IPS-NIHi7 (cell line): ENCODE results near the gene DDX43.
"Not testable (repeated sequence)": the region's sequence is repeated elsewhere in the genome, so short reads cannot be mapped to it uniquely, and the experiment has no call there.

Experiments
- DNase-seq: peaks from one replicate; pipeline ENCODE4 v3.0.0; 2012; ENCODE audit warnings: mixed read lengths; ENCODE audit errors: extremely low spot score

Gene DDX43

DNA sequence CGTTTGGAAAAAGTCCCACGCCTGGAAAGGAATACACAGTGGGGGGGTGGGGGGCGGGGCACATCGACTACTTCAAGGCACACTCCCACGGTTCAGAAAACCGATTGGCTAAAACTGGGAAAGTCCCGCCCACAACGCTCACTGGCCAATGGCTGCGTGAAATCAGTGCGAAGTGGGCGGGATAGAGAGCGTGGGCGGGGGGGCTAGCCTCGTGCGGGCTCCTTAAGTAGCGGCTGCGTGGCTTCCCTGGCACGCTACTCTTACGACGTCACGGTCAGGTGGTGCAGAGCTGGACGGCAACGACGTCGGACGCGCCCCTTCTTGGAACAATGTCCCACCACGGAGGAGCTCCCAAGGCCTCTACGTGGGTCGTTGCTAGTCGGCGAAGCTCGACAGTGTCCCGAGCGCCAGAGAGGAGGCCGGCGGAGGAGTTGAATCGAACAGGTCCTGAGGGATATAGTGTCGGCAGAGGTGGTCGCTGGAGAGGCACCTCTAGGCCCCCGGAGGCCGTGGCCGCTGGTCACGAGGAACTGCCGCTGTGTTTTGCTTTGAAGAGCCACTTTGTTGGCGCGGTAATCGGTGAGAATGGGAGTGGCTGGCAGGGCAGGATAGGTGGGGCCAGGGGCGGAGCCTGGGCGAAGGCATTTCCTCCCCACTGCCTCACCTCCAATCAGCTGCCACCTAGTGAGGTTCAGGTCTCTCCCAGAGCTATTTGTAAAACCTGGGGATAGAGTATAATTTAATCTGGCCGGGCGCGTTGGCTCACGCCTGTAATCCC, at the start of gene DDX43:
Gene DDX43 (plus strand): TSS at position 252 of the 778 bp plus-strand sequence. CDS start 78 bp downstream, at position 330.
- DNase-seq: peak; percentile 35

- no peak for DNase-seq
Measured at GRCh38 chr6:73348550-73349204, 46.0 kb upstream of the DDX43 start.

- peak; percentile 69 for DNase-seq
Measured at GRCh38 chr6:73349311-73349710, 45.3 kb upstream of the DDX43 start.

DNA sequence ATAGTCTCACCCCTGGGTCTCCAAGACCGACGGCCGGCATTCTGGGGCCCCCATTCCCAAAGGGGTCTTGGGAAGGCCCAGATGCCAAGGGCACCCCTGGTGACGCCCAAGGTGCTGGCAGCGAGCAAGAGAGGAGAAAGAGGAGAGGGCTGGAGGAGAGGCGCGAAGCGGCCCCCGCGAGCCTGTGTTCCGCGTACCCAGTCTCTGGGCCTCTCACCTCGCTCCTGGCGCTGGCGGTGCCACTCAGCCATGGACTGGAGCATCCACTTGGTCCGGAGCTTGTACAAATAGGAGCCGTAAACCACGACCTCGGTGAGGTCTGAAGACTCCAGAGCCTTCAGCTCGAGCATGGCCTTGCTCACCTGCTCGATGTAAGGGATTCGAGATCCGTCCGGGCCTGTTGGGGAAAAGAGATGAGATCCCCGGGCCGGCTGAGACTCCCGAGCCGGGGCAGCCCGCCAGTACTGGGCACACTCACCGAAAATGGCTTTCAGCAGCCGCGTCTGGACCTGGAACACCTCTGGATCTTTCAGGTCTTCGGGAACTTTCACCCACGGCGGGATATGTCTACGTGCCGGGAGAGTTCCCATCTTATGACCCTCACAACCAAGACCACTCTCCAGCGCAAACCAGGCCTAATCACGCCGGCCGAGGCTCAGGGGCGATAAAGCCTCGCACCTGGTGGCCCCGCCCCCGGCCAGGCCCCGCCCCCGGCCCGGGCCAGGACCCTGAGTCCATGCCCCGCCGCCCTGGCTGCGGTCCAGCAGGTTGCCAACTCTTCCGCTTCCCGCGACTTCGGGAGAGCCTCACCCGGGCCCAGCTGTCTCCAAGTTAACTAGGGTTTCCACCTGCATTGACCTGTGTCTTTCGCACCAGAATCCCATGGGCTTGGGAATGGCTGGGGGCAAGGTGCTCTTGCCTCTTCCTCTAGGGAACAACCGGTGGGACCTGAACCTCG, 40.7 kb upstream of the DDX43 start, which contains the start of gene DPPA5:
Gene DPPA5 (minus strand): TSS at position 641 of the 958 bp plus-strand sequence. CDS start 51 bp downstream, at position 590.
- DNase-seq: no peak

DNA sequence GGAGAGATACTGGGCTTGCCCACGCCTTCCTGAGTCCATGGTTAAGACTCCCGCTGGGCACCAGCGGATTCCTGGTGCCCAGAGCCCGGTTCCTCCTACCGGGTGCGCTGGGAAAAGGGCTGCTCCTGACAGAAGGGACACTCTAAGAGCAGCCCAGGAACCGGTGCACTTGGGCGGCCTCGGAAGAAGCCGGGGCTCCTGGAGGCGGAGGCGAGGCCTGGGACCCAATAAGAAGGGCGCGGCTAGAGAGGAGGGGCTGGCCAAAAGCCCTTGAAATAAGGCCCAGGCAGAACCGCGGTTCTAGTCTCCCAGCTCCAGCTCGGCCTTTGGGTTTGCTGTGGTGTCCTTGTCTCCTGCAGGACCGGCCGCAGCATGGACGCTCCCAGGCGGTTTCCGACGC, 32.3 kb upstream of the DDX43 start, which contains the start of gene KHDC3L:
Gene KHDC3L (plus strand): TSS at position 301 of the 400 bp plus-strand sequence. CDS start 72 bp downstream, at position 373.
- no peak for DNase-seq

DNA sequence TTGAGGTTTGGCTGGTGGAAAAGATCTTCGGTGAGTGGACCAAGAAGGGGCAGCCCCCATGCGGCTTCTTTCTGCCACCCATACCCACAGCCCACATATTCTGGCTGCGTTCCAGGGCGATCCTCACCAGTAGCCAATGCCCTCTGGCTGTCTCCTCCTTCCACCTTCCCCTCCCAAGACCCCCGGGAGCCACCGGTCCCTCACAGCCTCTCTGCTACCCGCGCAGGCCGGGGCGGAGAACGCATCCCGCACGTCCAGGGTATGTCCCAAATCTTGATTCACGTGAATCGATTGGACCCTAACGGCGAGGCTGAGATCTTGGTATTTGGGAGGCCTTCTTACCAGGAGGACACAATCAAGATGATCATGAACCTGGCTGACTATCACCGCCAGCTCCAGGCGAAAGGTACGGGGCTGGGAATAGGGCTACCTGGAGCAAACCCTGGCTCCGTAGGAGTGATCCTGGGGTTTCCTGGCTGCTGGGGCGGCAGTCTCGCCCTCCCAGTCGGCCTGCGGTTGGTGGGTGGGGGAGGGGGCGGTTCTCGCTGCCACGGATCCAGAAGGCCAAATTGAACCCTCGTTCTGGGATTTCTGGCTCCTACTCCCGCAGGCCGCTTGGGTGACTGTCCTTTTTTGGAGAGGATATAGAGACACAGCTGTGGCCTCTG, 31.6 kb upstream of the DDX43 start:
- DNase-seq: no peak

DNA sequence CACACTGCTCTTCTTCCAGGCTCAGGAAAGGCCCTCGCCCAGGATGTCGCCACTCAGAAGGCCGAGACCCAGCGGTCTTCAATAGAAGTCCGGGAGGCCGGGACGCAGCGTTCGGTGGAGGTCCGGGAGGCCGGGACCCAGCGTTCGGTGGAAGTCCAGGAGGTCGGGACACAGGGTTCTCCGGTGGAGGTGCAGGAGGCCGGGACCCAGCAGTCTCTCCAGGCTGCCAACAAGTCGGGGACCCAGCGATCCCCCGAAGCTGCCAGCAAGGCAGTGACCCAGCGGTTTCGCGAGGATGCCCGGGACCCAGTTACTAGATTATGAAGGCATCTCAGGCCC, 31.1 kb upstream of the DDX43 start:
- no peak for DNase-seq

- no peak for DNase-seq
Measured at GRCh38 chr6:73364121-73364520, 30.5 kb upstream of the DDX43 start.

DNA sequence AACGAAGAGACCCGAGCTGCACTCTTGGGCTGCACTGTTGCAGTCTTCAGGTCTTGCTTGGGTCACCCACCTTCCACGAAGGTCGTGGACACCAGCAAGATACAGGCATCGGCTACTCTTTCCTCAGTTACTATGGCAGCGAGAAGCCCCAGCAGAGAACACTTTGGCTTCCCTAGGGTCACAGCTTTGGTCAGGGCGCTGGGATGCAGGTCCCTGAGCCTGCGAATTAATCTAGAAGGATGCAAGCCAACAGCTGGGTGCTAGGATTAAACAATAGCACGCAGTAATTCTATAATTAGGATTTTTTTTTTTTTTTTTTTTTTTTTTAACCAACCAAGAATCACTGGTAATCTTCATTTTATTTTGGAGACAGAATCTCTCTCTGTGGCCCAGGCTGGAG, 30.1 kb upstream of the DDX43 start:
- no peak for DNase-seq

DNA sequence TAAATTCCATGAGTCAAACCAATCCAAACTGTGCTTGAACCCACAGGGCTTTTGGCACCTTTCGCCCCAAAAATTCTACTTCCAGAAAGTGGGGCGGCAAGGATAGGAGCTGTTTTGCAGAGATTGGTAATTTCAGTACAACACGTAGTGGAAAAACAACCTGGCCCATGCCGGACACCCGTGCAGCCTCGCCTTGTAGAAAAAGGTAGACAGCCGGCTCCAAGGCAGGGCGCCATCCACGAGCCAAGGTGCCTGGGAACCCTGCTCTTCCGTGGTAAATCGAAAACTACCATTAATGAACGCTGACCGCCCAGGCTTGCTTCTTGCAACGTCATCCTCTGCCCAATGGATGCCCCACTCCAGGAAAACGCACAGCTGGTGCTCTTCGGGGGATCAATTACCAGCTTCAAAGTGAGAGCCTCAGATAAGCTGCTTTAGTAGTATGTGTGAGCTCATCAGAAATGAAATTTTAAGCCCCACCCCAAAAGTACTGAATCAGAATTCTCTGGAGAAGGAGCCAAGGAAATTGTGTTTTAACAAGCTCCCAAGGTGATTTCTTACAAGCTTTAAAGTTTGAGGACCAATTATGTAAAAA, 26.8 kb upstream of the DDX43 start:
- no peak for DNase-seq

DNA sequence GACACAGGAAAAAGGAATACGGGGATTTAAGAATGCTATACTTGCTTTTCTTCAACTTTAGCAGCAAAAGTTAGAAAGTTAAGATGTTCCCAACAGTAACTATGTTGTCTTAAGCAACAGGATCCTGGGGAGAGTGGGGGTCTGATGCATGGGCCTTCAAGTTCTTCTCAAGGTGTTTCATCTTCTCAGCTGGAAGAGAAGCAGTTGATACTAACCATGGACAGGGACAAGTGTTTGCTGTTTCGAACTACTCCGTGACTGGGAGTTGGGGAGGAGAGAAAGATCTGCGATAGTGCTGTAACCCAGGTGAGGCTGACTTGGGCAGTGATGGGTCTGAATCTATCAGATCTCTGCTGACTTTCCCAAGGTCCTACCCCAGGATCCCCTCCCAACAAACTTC, 26.0 kb upstream of the DDX43 start:
- DNase-seq: no peak

DNA sequence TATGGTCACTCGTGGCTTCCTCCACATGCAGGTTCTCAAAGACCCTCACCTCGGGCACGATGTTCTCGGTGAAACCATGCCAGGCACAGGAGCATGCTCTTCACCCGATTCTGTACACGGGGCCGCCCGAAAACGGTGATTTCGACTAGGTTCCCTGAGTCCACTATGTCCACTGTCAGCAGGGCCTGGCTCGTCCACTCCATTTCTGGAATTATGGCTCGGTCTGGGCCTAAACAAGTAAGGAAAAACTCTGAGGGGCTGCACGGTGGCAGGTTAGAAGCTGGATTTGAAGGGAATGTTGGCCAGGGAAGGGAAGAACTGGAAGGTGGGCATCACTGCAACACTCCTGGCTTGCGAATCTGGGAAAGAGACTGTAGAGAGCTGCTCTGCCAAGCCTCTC, 25.5 kb upstream of the DDX43 start:
- DNase-seq: no peak

GRCh38 chr6:73369563-73369962, 25.1 kb upstream of the DDX43 start, which contains the start of gene OOEP:
Gene OOEP, minus strand, starts transcription at chr6:73369897. Its CDS starts 105 bp downstream, at chr6:73369792.
- no peak for DNase-seq

- no peak for DNase-seq
Measured at GRCh38 chr6:73371984-73372383, 22.6 kb upstream of the DDX43 start.

- no peak for DNase-seq
Measured at GRCh38 chr6:73372516-73372915, 22.1 kb upstream of the DDX43 start.

DNA sequence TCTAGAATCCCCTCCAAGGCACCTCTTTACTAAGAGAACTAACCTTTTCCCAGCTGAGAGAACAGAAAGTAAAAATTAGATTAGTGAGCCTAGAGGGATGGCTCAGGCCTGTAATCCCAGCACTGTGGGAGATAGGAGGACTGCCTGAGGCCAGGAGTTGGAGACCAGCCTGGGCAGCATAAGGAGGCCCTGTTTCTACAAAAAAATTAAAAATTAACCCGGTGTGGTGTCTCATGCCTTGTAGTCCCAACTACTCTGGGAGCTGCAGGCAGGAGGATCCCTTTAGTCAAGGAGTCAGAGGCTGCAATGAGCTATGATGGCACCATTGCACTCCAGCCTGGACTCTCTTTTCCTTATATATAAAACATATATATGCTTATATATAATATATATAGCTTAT, 19.4 kb upstream of the DDX43 start:
- no peak for DNase-seq

DNA sequence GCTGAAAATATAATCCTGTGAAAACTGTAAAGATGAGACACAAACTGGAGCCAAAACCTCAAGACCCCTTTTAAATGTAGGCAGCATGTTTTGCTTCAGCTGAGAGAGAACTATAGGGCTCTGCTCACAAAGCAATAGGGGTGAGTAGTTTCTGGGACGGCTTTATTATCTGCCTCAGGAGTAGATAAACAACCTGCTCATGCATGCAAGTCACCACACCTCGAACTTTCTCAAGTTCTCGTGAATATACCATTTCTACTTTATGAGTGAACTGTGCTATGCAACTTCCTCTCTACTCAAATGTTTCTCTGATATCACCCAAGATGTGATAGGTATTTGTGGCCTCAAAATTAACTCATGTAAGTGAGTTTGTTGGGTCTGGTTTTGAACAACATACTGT, 17.4 kb upstream of the DDX43 start:
- no peak for DNase-seq

DNA sequence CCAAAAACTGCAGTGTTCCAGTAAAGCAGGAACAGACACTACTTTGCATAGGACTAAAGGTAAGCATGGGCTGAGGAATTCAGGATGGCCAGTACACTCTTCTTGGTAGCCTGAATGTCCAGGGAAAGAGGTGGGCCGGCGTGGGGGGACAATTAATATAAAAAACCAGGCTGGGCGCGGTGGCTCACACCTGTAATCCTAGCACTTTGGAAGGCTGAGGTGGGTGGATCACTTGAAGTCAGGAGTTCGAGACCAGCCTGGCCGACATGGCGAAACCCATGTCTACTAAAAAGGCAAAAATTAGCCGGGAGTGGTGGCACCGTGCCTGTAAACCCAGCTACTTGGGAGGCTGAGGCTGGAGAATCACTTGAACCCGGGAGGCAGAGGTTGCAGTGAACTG, 13.1 kb upstream of the DDX43 start:
- DNase-seq: not testable (repeated sequence)

DNA sequence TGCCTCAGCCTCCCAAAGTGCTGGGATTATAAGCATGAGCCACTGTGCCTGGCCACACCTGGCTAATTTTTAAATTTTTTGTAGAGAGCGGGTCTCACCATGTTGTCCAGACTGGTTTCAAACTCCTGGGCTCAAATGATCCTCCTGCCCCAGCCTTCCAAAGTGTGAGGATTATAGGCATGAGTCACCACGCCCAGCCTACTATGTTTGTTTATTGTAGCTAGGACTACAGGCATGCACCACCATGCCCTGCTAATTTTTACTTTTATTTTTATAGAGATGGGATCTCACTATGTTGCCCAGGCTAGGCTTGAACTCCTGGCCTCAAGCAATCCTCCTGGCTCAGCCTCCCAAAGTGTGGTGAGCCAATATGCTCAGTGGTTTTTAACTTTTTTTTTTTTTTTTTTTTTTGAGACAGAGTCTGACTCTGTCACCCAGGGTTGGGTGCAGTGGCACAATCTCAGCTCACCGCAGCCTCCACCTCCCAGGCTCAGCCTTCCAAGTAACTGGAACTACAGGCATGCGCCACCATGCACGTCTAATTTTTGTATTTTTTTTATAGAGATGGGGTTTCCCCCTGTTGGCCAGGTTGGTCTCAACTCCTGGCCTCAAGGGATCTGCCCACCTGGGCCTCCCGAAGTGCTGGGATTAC, 12.0 kb upstream of the DDX43 start:
- no peak for DNase-seq

- no peak for DNase-seq
Measured at GRCh38 chr6:73388433-73388799, 6.2 kb upstream of the DDX43 start.
